PC-3 (cell line): ENCODE data around the gene HOXB6. TPM values are rescaled to one million over a fixed set of nuclear protein-coding genes. Genes with fewer than 3 reads are reported as not detected.

Experiments
- ATAC-seq: fragments of 200-7000 bp; cut with Tn5 transposase; 2 replicates; pipeline ENCODE4 v1.9.1; 2020; ENCODE audit warnings: mild to moderate bottlenecking, moderate library complexity
- BruUV-seq: library from RNA; stranded (reverse); fragments of 400-500 nt; replicated peaks from 2 replicates; lab custom pipeline; 2021; lab: Mats Ljungman, UMichigan
- CTCF ChIA-PET: fragments of 300-600 bp; sonication (Branson Sonifier 250); formaldehyde crosslinking; loops from one replicate; lab custom pipeline; 2022; ENCODE audit warnings: antibody characterized with exemption; lab: Charles Lee
- POLR2A ChIA-PET: fragments of 300-600 bp; sonication (Branson Sonifier 250); formaldehyde crosslinking; loops from one replicate; lab custom pipeline; 2022; ENCODE audit warnings: antibody characterized with exemption; ENCODE audit not compliant: unreplicated experiment; lab: Charles Lee
- DNase-seq: peaks from one replicate; pipeline ENCODE4 v3.0.0-alpha.2; 2015
- H2AFZ ChIP-seq: fragments of 300-600 bp; sonication (generic); 2 replicates; pipeline ENCODE4 v1.6.0; 2016; ENCODE audit warnings: antibody characterized with exemption, low read length
- H3F3A ChIP-seq: fragments of 300-600 bp; sonication (generic); one replicate; pipeline ENCODE4 v1.6.0; 2017; ENCODE audit warnings: antibody characterized with exemption, low read length, control low read depth, mild to moderate bottlenecking; ENCODE audit not compliant: unreplicated experiment
- H3K27ac ChIP-seq: fragments of 300-600 bp; sonication (generic); 2 replicates; pipeline ENCODE4 v1.5.1; 2016; ENCODE audit warnings: mild to moderate bottlenecking, low read length
- H3K27me3 ChIP-seq: fragments of 300-600 bp; sonication (generic); 2 replicates; pipeline ENCODE4 v1.6.1; 2016; ENCODE audit warnings: low read length, mixed read lengths
- H3K36me3 ChIP-seq: fragments of 300-600 bp; sonication (generic); 2 replicates; pipeline ENCODE4 v1.6.1; 2016; ENCODE audit warnings: low read depth, mixed run types, low read length, mixed read lengths
- H3K4me1 ChIP-seq: fragments of 300-600 bp; sonication (generic); 2 replicates; pipeline ENCODE4 v1.5.1; 2016; ENCODE audit warnings: low read length; ENCODE audit not compliant: insufficient read depth
- H3K4me2 ChIP-seq: fragments of 300-600 bp; sonication (generic); 2 replicates; pipeline ENCODE4 v1.6.0; 2016; ENCODE audit warnings: low read length
- H3K4me3 ChIP-seq: fragments of 300-600 bp; sonication (generic); 2 replicates; pipeline ENCODE4 v1.5.1; 2016; ENCODE audit warnings: mild to moderate bottlenecking, low read length, mixed read lengths
- H3K79me2 ChIP-seq: fragments of 300-600 bp; sonication (generic); 2 replicates; pipeline ENCODE4 v1.6.1; 2017; ENCODE audit warnings: low read length, mixed read lengths
- H3K9ac ChIP-seq: fragments of 300-600 bp; sonication (generic); 2 replicates; pipeline ENCODE4 v1.6.0; 2016; ENCODE audit warnings: mild to moderate bottlenecking, low read length
- H3K9me2 ChIP-seq: fragments of 300-600 bp; sonication (generic); replicated peaks from 2 replicates; pipeline ENCODE4 v1.6.1; 2016; ENCODE audit warnings: mixed run types, low read length, mixed read lengths
- H3K9me3 ChIP-seq: fragments of 300-600 bp; sonication (generic); 2 replicates; pipeline ENCODE4 v1.6.1; 2016; ENCODE audit warnings: low read length, mixed read lengths
- H4K20me1 ChIP-seq: fragments of 300-600 bp; sonication (generic); 2 replicates; pipeline ENCODE4 v1.6.1; 2016; ENCODE audit warnings: low read length, mixed read lengths
- EZH2 ChIP-seq: fragments of 300-600 bp; sonication (generic); IDR thresholded peaks from one replicate; pipeline ENCODE4 v1.6.1; 2017; ENCODE audit warnings: antibody characterized with exemption, mild to moderate bottlenecking, low read length; ENCODE audit not compliant: unreplicated experiment
- EZH2phosphoT487 ChIP-seq: fragments of 300-600 bp; sonication (generic); IDR thresholded peaks from 2 replicates; pipeline ENCODE4 v1.6.1; 2018; ENCODE audit warnings: mild to moderate bottlenecking, antibody characterized with exemption, low read length, borderline replicate concordance
- intact Hi-C: fragments of 100-400 bp; cut with micrococcal nuclease; formaldehyde crosslinking; loops from 2 replicates; pipeline ENCODE4 v1.9.0; 2023
- total RNA-seq: library from RNA; depleted of rRNA; stranded (reverse); fragments of >200 nt; gene quantifications from 2 replicates; pipeline ENCODE4 v1.2.3, GENCODE V29; 2014
- TF ChIP-seq, protein P1 (sequence below): fragments of 300-600 bp; sonication (generic); conservative IDR thresholded peaks from 2 replicates; pipeline ENCODE4 v1.5.1; 2017; ENCODE audit warnings: antibody characterized with exemption, low read depth, mild to moderate bottlenecking, low read length

HOXB6 gene
- total RNA-seq, 1 experiment from 2014 or later = 9.5 TPM

DNA sequence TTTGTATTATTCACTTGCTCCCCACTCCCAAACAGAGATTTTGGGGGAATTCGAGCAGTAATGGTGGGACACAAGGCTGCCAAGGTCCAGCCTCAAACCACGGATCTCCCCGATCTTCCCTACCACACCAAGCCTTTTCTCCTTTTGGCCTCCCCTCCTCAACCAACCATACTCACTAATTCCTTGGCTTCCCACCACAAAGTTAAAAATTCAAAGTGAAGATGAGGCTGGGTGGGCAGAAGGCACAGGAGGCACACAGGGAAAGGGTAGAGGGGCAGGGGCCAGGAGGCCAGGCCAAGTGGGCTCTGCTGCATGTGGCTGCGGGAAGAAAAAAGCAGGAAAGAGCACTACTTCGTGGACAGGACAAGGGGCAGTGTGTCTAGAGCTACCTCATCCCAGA, 41.9 kb downstream of the HOXB6 start:
- no peak overlapping the region for H3K9ac ChIP-seq
- no peaks in the 10 kb centered on the region for H4K20me1 ChIP-seq
- intact Hi-C loops = no loop called here
- H3K9me2 ChIP-seq = no peaks in the 10 kb centered on the region
- H3K4me1 ChIP-seq = no peaks in the 10 kb centered on the region
- no peak overlapping the region for H2AFZ ChIP-seq
- POLR2A ChIA-PET = no interaction called here
- no peaks in the 10 kb centered on the region for H3K27me3 ChIP-seq
- H3K9me3 ChIP-seq = no peaks in the 10 kb centered on the region
- CTCF ChIA-PET = interaction anchor here (0.8 kb wide), 1 partner anchor 12 kb away, joined by 4 read pairs; no protein-coding TSS in a partner anchor
- no peaks in the 10 kb centered on the region for H3F3A ChIP-seq
- no peak for ATAC-seq
- TF ChIP-seq EZH2 (no peak), EZH2phosphoT487 (no peak)
- TF ChIP-seq, protein P1, sequence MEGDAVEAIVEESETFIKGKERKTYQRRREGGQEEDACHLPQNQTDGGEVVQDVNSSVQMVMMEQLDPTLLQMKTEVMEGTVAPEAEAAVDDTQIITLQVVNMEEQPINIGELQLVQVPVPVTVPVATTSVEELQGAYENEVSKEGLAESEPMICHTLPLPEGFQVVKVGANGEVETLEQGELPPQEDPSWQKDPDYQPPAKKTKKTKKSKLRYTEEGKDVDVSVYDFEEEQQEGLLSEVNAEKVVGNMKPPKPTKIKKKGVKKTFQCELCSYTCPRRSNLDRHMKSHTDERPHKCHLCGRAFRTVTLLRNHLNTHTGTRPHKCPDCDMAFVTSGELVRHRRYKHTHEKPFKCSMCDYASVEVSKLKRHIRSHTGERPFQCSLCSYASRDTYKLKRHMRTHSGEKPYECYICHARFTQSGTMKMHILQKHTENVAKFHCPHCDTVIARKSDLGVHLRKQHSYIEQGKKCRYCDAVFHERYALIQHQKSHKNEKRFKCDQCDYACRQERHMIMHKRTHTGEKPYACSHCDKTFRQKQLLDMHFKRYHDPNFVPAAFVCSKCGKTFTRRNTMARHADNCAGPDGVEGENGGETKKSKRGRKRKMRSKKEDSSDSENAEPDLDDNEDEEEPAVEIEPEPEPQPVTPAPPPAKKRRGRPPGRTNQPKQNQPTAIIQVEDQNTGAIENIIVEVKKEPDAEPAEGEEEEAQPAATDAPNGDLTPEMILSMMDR = no peak
- H3K27ac ChIP-seq = no peak overlapping the region
- H3K79me2 ChIP-seq = no peaks in the 10 kb centered on the region
- no peak overlapping the region for H3K4me2 ChIP-seq
- no peak overlapping the region for H3K4me3 ChIP-seq
- H3K36me3 ChIP-seq = no peaks in the 10 kb centered on the region
- no TSS peak for BruUV-seq
- no peak for DNase-seq

DNA sequence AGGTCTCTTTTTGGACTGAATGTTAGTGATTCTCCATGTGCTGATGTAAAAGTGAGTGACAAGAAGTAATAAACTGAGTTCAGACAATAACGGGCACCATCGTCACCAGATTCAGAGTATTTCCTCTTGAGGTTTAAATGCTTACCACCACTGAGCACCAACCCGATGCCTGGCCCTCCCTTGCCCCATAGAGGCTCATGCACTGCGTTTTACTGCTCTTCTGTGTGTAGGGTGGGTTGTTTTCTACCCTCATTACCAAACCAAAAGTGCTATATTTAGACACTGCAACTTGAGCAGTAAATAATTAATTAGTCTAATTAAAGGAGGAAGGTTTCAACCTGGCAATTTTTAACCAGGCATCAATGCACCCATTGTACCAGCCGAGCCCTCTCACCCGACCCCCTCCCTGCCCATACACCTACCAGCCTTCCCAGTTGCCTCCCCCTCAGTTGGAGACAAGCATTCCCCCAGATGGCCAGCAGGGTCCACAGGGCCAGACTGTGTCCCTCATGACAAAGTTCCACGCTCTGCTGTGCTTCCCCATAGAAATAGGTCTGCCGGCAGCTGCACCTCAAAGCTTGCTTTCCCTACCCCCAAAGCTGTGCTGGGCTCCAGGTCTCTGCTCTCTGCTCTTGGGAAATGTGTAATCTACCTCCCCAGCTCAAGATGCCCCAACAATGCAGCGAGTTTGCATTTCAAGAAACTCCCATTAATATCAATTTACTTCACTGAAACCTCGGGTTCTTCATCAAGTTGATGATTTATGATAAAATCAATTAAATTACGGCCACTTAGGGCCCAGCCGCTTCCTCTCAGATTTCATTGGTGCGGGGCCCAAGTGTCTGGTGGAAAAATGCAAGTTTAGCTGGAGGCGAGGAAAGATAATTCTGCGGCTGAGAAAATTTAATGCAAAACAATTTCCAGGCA, 42.6 kb downstream of the HOXB6 start:
- Histone ChIP-seq H3K9me3 (no peaks in the 10 kb centered on the region), H3K27me3 (no peaks in the 10 kb centered on the region), H3K36me3 (no peaks in the 10 kb centered on the region), H2AFZ (no peak overlapping the region), H3K4me2 (no peak overlapping the region), H3K4me3 (no peak overlapping the region), H3K79me2 (no peaks in the 10 kb centered on the region), H3K4me1 (peaks cover 4% of the 10 kb centered on the region), H3K9me2 (no peaks in the 10 kb centered on the region), H3F3A (no peaks in the 10 kb centered on the region), H3K9ac (no peak overlapping the region), H3K27ac (no peak overlapping the region), H4K20me1 (no peaks in the 10 kb centered on the region)
- TF ChIP-seq, protein P1 = peak; percentile 40; the same call in 1 of the 2 replicates
- no peak for TF ChIP-seq EZH2phosphoT487
- DNase-seq = peak; percentile 15
- ChIA-PET CTCF (interaction anchor here (0.8 kb wide), 1 partner anchor 13 kb away, joined by 4 read pairs; no protein-coding TSS in a partner anchor), POLR2A (no interaction called here)
- intact Hi-C loops = no loop called here
- no TSS peak for BruUV-seq
- ATAC-seq = peak; percentile 46
